ENCODE results near the gene C18orf32. TPM values are rescaled to one million over a fixed set of nuclear protein-coding genes. Genes with fewer than 3 reads are reported as not detected.
"Not testable (repeated sequence)": the region's sequence is repeated elsewhere in the genome, so short reads cannot be mapped to it uniquely, and the experiment has no call there.

The C18orf32 gene
- total RNA-seq, 2 donors from 2014 or later = 14.6 to 25.9 TPM

GRCh38 chr18:49459404-49460171 lies 27.4 kb downstream of the C18orf32 start:
- ATAC-seq (peak; percentile 29 to 62), DNase-seq (ENCODE audit: low spot score in 2 of 2) (no peak)
- Mint-ChIP-seq H3K36me3 (peaks cover 8 to 11% of the 10 kb centered on the region in 2 donors), H3K9me3 (peaks cover 0 to 5% of the 10 kb centered on the region in 2 donors), H3K27ac (peak overlapping the region; percentile 60 to 86)

GRCh38 chr18:49457616-49458015 lies 29.4 kb downstream of the C18orf32 start:
- peaks cover 9 to 10% of the 10 kb centered on the region in 2 donors for H3K9me3 Mint-ChIP-seq
- H3K27ac Mint-ChIP-seq = no peak overlapping the region
- DNase-seq (ENCODE audit: low spot score in 2 of 2) (no peak), ATAC-seq (no peak)
- peaks cover 21 to 23% of the 10 kb centered on the region in 2 donors for H3K36me3 Mint-ChIP-seq

- DNase-seq (ENCODE audit: low spot score in 2 of 2) (no peak), ATAC-seq (no peak)
- Mint-ChIP-seq H3K9me3 (peaks cover 14 to 15% of the 10 kb centered on the region in 2 donors), H3K27ac (no peak overlapping the region), H3K36me3 (peaks cover 27 to 29% of the 10 kb centered on the region in 2 donors)
Measured at GRCh38 chr18:49456794-49457193, 30.2 kb downstream of the C18orf32 start.

GRCh38 chr18:49452534-49452933 lies 34.5 kb downstream of the C18orf32 start:
- not testable (repeated sequence) for H3K27ac Mint-ChIP-seq; DNase-seq (ENCODE audit: low spot score in 2 of 2); ATAC-seq
- Mint-ChIP-seq H3K36me3 (peaks cover 34 to 62% of the 10 kb centered on the region in 2 donors), H3K9me3 (peaks cover 15 to 18% of the 10 kb centered on the region in 2 donors)

GRCh38 chr18:49447810-49448745 lies 39.0 kb downstream of the C18orf32 start:
- peaks cover 17 to 42% of the 10 kb centered on the region in 2 donors for H3K36me3 Mint-ChIP-seq
- ATAC-seq (peak; percentile 69 to 73), DNase-seq (ENCODE audit: low spot score in 2 of 2) (peak in 1 of 2 donors; percentile 47)
- H3K27ac Mint-ChIP-seq = no peak overlapping the region
- H3K9me3 Mint-ChIP-seq = peaks cover 6 to 10% of the 10 kb centered on the region in 2 donors

- Mint-ChIP-seq H3K36me3 (peaks cover 7 to 32% of the 10 kb centered on the region in 2 donors), H3K9me3 (peaks cover 0 to under 1% of the 10 kb centered on the region in 2 donors), H3K27ac (no peak overlapping the region)
- ATAC-seq (no peak), DNase-seq (ENCODE audit: low spot score in 2 of 2) (no peak)
Measured at GRCh38 chr18:49446481-49446880, 40.6 kb downstream of the C18orf32 start.

- no peaks in the 10 kb centered on the region for H3K9me3 Mint-ChIP-seq
- DNase-seq (ENCODE audit: low spot score in 2 of 2) (no peak), ATAC-seq (no peak)
- H3K36me3 Mint-ChIP-seq = peaks cover 0 to 16% of the 10 kb centered on the region in 2 donors
- H3K27ac Mint-ChIP-seq = no peak overlapping the region
Measured at GRCh38 chr18:49444581-49444980, 42.5 kb downstream of the C18orf32 start.

- Mint-ChIP-seq H3K9me3 (no peaks in the 10 kb centered on the region), H3K36me3 (peaks cover 0 to 12% of the 10 kb centered on the region in 2 donors), H3K27ac (no peak overlapping the region)
- ATAC-seq = no peak
- no peak for DNase-seq (ENCODE audit: low spot score in 2 of 2)
Measured at GRCh38 chr18:49443837-49444236, 43.2 kb downstream of the C18orf32 start.

- no peaks in the 10 kb centered on the region for H3K9me3 Mint-ChIP-seq
- no peaks in the 10 kb centered on the region for H3K36me3 Mint-ChIP-seq
- no peak overlapping the region for H3K27ac Mint-ChIP-seq
- ATAC-seq = peak; percentile 39 to 65
- no peak for DNase-seq (ENCODE audit: low spot score in 2 of 2)
Measured at GRCh38 chr18:49441338-49441938, 45.6 kb downstream of the C18orf32 start.

- DNase-seq (ENCODE audit: low spot score in 2 of 2) = no peak
- H3K36me3 Mint-ChIP-seq = no peaks in the 10 kb centered on the region
Measured at GRCh38 chr18:49435170-49435569, 51.9 kb downstream of the C18orf32 start.

GRCh38 chr18:49432602-49433001 lies 54.4 kb downstream of the C18orf32 start:
- DNase-seq (ENCODE audit: low spot score in 2 of 2) = no peak
- Mint-ChIP-seq H3K36me3 (peaks cover 7 to 10% of the 10 kb centered on the region in 2 donors), H3K27ac (no peak overlapping the region), H3K9me3 (no peaks in the 10 kb centered on the region)
- ATAC-seq = no peak

More at GRCh38 chr18:49435170-49435569, 51.9 kb downstream of the C18orf32 start:
- Mint-ChIP-seq H3K9me3 (no peaks in the 10 kb centered on the region), H3K27ac (no peak overlapping the region)
- no peak for ATAC-seq

GRCh38 chr18:49431165-49431962 lies 55.7 kb downstream of the C18orf32 start:
- DNase-seq (ENCODE audit: low spot score in 2 of 2) = no peak
- ATAC-seq = no peak
- Mint-ChIP-seq H3K36me3 (peaks cover 10 to 12% of the 10 kb centered on the region in 2 donors), H3K9me3 (no peaks in the 10 kb centered on the region), H3K27ac (no peak overlapping the region)

Other genes starting within 250 kb of the C18orf32 start
- gene DYM, start 26.6 kb downstream of the C18orf32 start, total RNA-seq = 100 to 1,000 TPM in 1 of 2 donors, 10 to 100 TPM in 1; 75.1 to 108 TPM
- gene RPL17, start 5.2 kb upstream of the C18orf32 start, total RNA-seq = 1,000 to 10,000 TPM; 1,912 to 2,327 TPM
- gene LIPG, start 74.8 kb upstream of the C18orf32 start, total RNA-seq = under 1 TPM; 0.11 to 0.60 TPM

Data from activated naive CD4-positive, alpha-beta T cell treated with anti-CD3 and anti-CD28 coated beads, Interleukin-2, amount 50 U/mL, for 72 hours (primary cell).